HepG2 (cell line): ENCODE results near the gene UTP4. TPM values are rescaled to one million over a fixed set of nuclear protein-coding genes. Genes with fewer than 3 reads are reported as not detected.

Experiments
- CBFB ChIP-seq: sonication (generic); formaldehyde crosslinking; IDR thresholded peaks from 2 replicates; pipeline ENCODE4 v1.4.0; 2020; ENCODE audit warnings: missing genetic modification reagents
- DMAP1 ChIP-seq: IDR thresholded peaks from 2 replicates; pipeline ENCODE4 v1.6.1; 2016
- KLF16 ChIP-seq, 2 experiments: sonication (generic) in 1 of 2; formaldehyde crosslinking in 1 of 2; IDR thresholded peaks; 2 replicates each; pipeline versions ENCODE4 v1.6.1 to v1.8.0; 2016 to 2023; ENCODE audit warnings: missing genetic modification reagents in 2 of 2, missing compliant biosample characterization in 1 of 2
- MTF2 ChIP-seq: sonication (generic); formaldehyde crosslinking; IDR thresholded peaks from 2 replicates; pipeline ENCODE4 v1.5.0; 2020; ENCODE audit warnings: missing genetic modification reagents, borderline replicate concordance
- PAWR ChIP-seq: sonication (generic); formaldehyde crosslinking; IDR thresholded peaks from 2 replicates; pipeline ENCODE4 v1.4.0; 2020; ENCODE audit warnings: missing genetic modification reagents, mild to moderate bottlenecking, borderline replicate concordance
- RNF2 ChIP-seq: fragments of 450-650 bp; conservative IDR thresholded peaks from 2 replicates; pipeline ENCODE4 v1.6.1; 2016; ENCODE audit warnings: low read depth
- SIX1 ChIP-seq: sonication (generic); formaldehyde crosslinking; IDR thresholded peaks from 2 replicates; pipeline ENCODE4 v1.4.0; 2020; ENCODE audit warnings: missing genetic modification reagents, borderline replicate concordance
- SIX4 ChIP-seq: sonication (generic); formaldehyde crosslinking; IDR thresholded peaks from 2 replicates; pipeline ENCODE4 v1.4.0; 2020; ENCODE audit warnings: missing genetic modification reagents
- SP4 ChIP-seq: sonication (generic); formaldehyde crosslinking; IDR thresholded peaks from 2 replicates; pipeline ENCODE4 v1.8.1; 2023; ENCODE audit warnings: mild to moderate bottlenecking, missing genetic modification reagents
- ZFP36 ChIP-seq: fragments of 150-350 bp; IDR thresholded peaks from 2 replicates; pipeline ENCODE4 v1.6.1; 2018; ENCODE audit warnings: borderline replicate concordance, low read length, low read depth; ENCODE audit not compliant: partially characterized antibody
- ZFP41 ChIP-seq: sonication (generic); formaldehyde crosslinking; IDR thresholded peaks from 2 replicates; pipeline ENCODE4 v1.4.0; 2020; ENCODE audit warnings: mild to moderate bottlenecking, missing genetic modification reagents, borderline replicate concordance
- ZFP82 ChIP-seq: sonication (generic); formaldehyde crosslinking; IDR thresholded peaks from 2 replicates; pipeline ENCODE4 v1.5.1; 2020; ENCODE audit warnings: mild to moderate bottlenecking, missing genetic modification reagents, borderline replicate concordance
- ZFP90 ChIP-seq: sonication (generic); formaldehyde crosslinking; IDR thresholded peaks from 2 replicates; pipeline ENCODE4 v1.8.0; 2022; ENCODE audit warnings: missing genetic modification reagents, mild to moderate bottlenecking, inconsistent platforms, borderline replicate concordance
- ZNF430 ChIP-seq: sonication (generic); formaldehyde crosslinking; IDR thresholded peaks from 2 replicates; pipeline ENCODE4 v1.9.0; 2021; ENCODE audit warnings: mild to moderate bottlenecking, missing genetic modification reagents
- ZNF451 ChIP-seq: sonication (generic); formaldehyde crosslinking; IDR thresholded peaks from 2 replicates; pipeline ENCODE4 v1.5.0; 2020; ENCODE audit warnings: mild to moderate bottlenecking, missing genetic modification reagents
- ZNF501 ChIP-seq: sonication (generic); formaldehyde crosslinking; IDR thresholded peaks from 2 replicates; pipeline ENCODE4 v1.5.1; 2020; ENCODE audit warnings: mild to moderate bottlenecking, moderate library complexity, missing genetic modification reagents
- ZNF543 ChIP-seq: sonication (generic); formaldehyde crosslinking; IDR thresholded peaks from 2 replicates; pipeline ENCODE4 v1.4.0; 2020; ENCODE audit warnings: mild to moderate bottlenecking, missing genetic modification reagents
- ZNF615 ChIP-seq: sonication (generic); formaldehyde crosslinking; IDR thresholded peaks from 2 replicates; pipeline ENCODE4 v1.5.0; 2020; ENCODE audit warnings: mild to moderate bottlenecking, missing genetic modification reagents, borderline replicate concordance
- ZNF775 ChIP-seq: sonication (generic); formaldehyde crosslinking; IDR thresholded peaks from 2 replicates; pipeline ENCODE4 v1.4.0; 2020; ENCODE audit warnings: missing genetic modification reagents, mild to moderate bottlenecking, moderate library complexity, borderline replicate concordance
- ZNF780A ChIP-seq: sonication (generic); formaldehyde crosslinking; IDR thresholded peaks from 2 replicates; pipeline ENCODE4 v1.8.0; 2022; ENCODE audit warnings: mild to moderate bottlenecking, missing genetic modification reagents, moderate library complexity
- ZSCAN30 ChIP-seq: sonication (generic); formaldehyde crosslinking; IDR thresholded peaks from 2 replicates; pipeline ENCODE4 v1.5.0; 2020; ENCODE audit warnings: mild to moderate bottlenecking, missing genetic modification reagents
- polyA plus RNA-seq, 8 experiments: library from polyadenylated mRNA; depleted of rRNA in 3 of 8; stranded (reverse) in 7 of 8; unstranded in 1 of 8; fragments of >200 nt; fragmentation: Illumina TruSeq in 4 of 8; extraction: Trizol in 4 of 8; gene quantifications; 2 replicates each; pipeline versions ENCODE4 v1.2.1 to v1.2.3, GENCODE V29; 2011 to 2016; ENCODE audit warnings: low read depth in 4 of 8, missing spikeins in 1 of 8, mixed read lengths in 1 of 8; ENCODE audit not compliant: insufficient read depth in 1 of 8
- total RNA-seq, 5 experiments: library from RNA; depleted of rRNA; stranded (reverse); fragments of >200 nt; fragmentation: Illumina TruSeq; extraction: Trizol; gene quantifications; 2 replicates each; pipeline ENCODE4 v1.2.3, GENCODE V29; 2016; ENCODE audit warnings: low read depth in 1 of 5
- TF ChIP-seq, protein P1 (sequence below): sonication (generic); formaldehyde crosslinking; IDR thresholded peaks from 2 replicates; pipeline ENCODE4 v1.4.0; 2020; ENCODE audit warnings: low read depth, missing genetic modification reagents
- TF ChIP-seq, protein P2 (sequence below): IDR thresholded peaks from 2 replicates; pipeline ENCODE4 v1.6.1; 2016; ENCODE audit warnings: missing compliant biosample characterization, missing genetic modification reagents, borderline replicate concordance

UTP4 gene
- total and polyA plus RNA-seq, 2 of the 13 experiments (the other 11 are each of a cell fraction or from before 2014, with no cell fraction given) = 30.0 to 85.8 TPM

GRCh38 chr16:69089091-69089910 lies 43.1 kb upstream of the UTP4 start (continued):
- TF ChIP-seq DMAP1 (CRISPR knock-in tag) (peak; percentile 67), PAWR (CRISPR knock-in tag) (no peak), ZNF430 (peak; percentile 71; the same call in 1 of the 2 replicates), RNF2 (0 out of 2 replicates have a peak, but pooled peaks have one; percentile 24), ZFP82 (CRISPR knock-in tag) (no peak), MTF2 (CRISPR knock-in tag) (no peak), KLF16 (CRISPR knock-in tag; IDR thresholded peaks at IDR 0.05) (0 out of 4 replicates have a peak, but pooled peaks of 1 of the 2 experiments have one; percentile 17), ZNF451 (CRISPR knock-in tag) (0 out of 2 replicates have a peak, but pooled peaks have one; percentile 77), ZFP36 (no peak), ZNF501 (CRISPR knock-in tag) (peak; percentile 57), ZFP41 (CRISPR knock-in tag) (peak; percentile 68; the same call in 1 of the 2 replicates), SIX4 (CRISPR knock-in tag) (no peak), SIX1 (no peak), ZFP90 (CRISPR knock-in tag) (peak; percentile 60), ZNF775 (CRISPR knock-in tag) (no peak), ZSCAN30 (CRISPR knock-in tag) (no peak), ZNF615 (CRISPR knock-in tag) (no peak), CBFB (CRISPR knock-in tag) (no peak), ZNF543 (0 out of 2 replicates have a peak, but pooled peaks have one; percentile 22), ZNF780A (CRISPR knock-in tag) (0 out of 2 replicates have a peak, but pooled peaks have one; percentile 47), SP4 (CRISPR knock-in tag) (peak; percentile 65; the same call in 1 of the 2 replicates)
- TF ChIP-seq, protein P1, sequence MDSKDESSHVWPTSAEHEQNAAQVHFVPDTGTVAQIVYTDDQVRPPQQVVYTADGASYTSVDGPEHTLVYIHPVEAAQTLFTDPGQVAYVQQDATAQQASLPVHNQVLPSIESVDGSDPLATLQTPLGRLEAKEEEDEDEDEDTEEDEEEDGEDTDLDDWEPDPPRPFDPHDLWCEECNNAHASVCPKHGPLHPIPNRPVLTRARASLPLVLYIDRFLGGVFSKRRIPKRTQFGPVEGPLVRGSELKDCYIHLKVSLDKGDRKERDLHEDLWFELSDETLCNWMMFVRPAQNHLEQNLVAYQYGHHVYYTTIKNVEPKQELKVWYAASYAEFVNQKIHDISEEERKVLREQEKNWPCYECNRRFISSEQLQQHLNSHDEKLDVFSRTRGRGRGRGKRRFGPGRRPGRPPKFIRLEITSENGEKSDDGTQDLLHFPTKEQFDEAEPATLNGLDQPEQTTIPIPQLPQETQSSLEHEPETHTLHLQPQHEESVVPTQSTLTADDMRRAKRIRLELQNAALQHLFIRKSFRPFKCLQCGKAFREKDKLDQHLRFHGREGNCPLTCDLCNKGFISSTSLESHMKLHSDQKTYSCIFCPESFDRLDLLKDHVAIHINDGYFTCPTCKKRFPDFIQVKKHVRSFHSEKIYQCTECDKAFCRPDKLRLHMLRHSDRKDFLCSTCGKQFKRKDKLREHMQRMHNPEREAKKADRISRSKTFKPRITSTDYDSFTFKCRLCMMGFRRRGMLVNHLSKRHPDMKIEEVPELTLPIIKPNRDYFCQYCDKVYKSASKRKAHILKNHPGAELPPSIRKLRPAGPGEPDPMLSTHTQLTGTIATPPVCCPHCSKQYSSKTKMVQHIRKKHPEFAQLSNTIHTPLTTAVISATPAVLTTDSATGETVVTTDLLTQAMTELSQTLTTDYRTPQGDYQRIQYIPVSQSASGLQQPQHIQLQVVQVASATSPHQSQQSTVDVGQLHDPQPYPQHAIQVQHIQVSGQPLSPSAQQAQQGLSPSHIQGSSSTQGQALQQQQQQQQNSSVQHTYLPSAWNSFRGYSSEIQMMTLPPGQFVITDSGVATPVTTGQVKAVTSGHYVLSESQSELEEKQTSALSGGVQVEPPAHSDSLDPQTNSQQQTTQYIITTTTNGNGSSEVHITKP = 0 out of 2 replicates have a peak, but pooled peaks have one; percentile 29
- TF ChIP-seq, protein P2, sequence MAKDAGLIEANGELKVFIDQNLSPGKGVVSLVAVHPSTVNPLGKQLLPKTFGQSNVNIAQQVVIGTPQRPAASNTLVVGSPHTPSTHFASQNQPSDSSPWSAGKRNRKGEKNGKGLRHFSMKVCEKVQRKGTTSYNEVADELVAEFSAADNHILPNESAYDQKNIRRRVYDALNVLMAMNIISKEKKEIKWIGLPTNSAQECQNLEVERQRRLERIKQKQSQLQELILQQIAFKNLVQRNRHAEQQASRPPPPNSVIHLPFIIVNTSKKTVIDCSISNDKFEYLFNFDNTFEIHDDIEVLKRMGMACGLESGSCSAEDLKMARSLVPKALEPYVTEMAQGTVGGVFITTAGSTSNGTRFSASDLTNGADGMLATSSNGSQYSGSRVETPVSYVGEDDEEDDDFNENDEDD (CRISPR knock-in tag) = peak; percentile 71; the same call in 1 of the 2 replicates
